ENCODE results near the gene USP17L25.
"Not testable (repeated sequence)": the region's sequence is repeated elsewhere in the genome, so short reads cannot be mapped to it uniquely, and the experiment has no call there.

The USP17L25 gene

GRCh38 chr4:9329611-9330010 is at the start of gene USP17L25:
Gene USP17L25 (plus strand): TSS chr4:9329911. CDS start chr4:9329911, 0 bp downstream.
- DNase-seq, result not testable (repeated sequence)

GRCh38 chr4:9324191-9324590 is 5.5 kb upstream of the USP17L25 start:
- DNase-seq, result not testable (repeated sequence)

- DNase-seq, result not testable (repeated sequence)
These were observed 4.8 kb upstream of the USP17L25 start, which contains the start of gene USP17L24 for GRCh38 chr4:9324865-9325264. Gene USP17L24 (plus strand): TSS chr4:9325165. CDS start chr4:9325165, 0 bp downstream.

GRCh38 chr4:9334358-9334757 is 4.6 kb downstream of the USP17L25 start, which contains the start of gene USP17L26:
Gene USP17L26 (plus strand): TSS chr4:9334658. CDS start chr4:9334658, 0 bp downstream.
- not testable (repeated sequence) for DNase-seq

GRCh38 chr4:9339103-9339502 is 9.4 kb downstream of the USP17L25 start, which contains the start of gene USP17L5:
Gene USP17L5 (plus strand): TSS chr4:9339403. CDS start chr4:9339403, 0 bp downstream.
- not testable (repeated sequence) for DNase-seq

GRCh38 chr4:9343848-9344247 is 14.1 kb downstream of the USP17L25 start, which contains the start of gene USP17L27:
Gene USP17L27 (plus strand): TSS chr4:9344148. CDS start chr4:9344148, 0 bp downstream.
- not testable (repeated sequence) for DNase-seq

- DNase-seq, result not testable (repeated sequence)
These were observed 18.9 kb downstream of the USP17L25 start, which contains the start of gene USP17L28 for GRCh38 chr4:9348593-9348992. Gene USP17L28 (plus strand): TSS chr4:9348893. CDS start chr4:9348893, 0 bp downstream.

- DNase-seq, result not testable (repeated sequence)
These were observed 21.2 kb downstream of the USP17L25 start for GRCh38 chr4:9350866-9351265.

GRCh38 chr4:9353338-9353737 is 23.6 kb downstream of the USP17L25 start, which contains the start of gene USP17L29:
Gene USP17L29 (plus strand): TSS chr4:9353638. CDS start chr4:9353638, 0 bp downstream.
- DNase-seq, result not testable (repeated sequence)

GRCh38 chr4:9362829-9363228 is 33.1 kb downstream of the USP17L25 start, which contains the start of gene USP17L30:
Gene USP17L30 (plus strand): TSS chr4:9363129. CDS start chr4:9363129, 0 bp downstream.
- not testable (repeated sequence) for DNase-seq

- not testable (repeated sequence) for DNase-seq
These were observed 50.2 kb downstream of the USP17L25 start for GRCh38 chr4:9379881-9380280.
